ENCODE data around the gene DMBX1. TPM values are rescaled to one million over a fixed set of nuclear protein-coding genes. Genes with fewer than 3 reads are reported as not detected.

Gene DMBX1
- total and polyA plus RNA-seq, 9 of the 15 experiments (the other 6 are each of a cell fraction or from before 2014, with no cell fraction given): 0.25 to 4.3 (median 1.0) TPM

- TF ChIP-seq, protein P1, sequence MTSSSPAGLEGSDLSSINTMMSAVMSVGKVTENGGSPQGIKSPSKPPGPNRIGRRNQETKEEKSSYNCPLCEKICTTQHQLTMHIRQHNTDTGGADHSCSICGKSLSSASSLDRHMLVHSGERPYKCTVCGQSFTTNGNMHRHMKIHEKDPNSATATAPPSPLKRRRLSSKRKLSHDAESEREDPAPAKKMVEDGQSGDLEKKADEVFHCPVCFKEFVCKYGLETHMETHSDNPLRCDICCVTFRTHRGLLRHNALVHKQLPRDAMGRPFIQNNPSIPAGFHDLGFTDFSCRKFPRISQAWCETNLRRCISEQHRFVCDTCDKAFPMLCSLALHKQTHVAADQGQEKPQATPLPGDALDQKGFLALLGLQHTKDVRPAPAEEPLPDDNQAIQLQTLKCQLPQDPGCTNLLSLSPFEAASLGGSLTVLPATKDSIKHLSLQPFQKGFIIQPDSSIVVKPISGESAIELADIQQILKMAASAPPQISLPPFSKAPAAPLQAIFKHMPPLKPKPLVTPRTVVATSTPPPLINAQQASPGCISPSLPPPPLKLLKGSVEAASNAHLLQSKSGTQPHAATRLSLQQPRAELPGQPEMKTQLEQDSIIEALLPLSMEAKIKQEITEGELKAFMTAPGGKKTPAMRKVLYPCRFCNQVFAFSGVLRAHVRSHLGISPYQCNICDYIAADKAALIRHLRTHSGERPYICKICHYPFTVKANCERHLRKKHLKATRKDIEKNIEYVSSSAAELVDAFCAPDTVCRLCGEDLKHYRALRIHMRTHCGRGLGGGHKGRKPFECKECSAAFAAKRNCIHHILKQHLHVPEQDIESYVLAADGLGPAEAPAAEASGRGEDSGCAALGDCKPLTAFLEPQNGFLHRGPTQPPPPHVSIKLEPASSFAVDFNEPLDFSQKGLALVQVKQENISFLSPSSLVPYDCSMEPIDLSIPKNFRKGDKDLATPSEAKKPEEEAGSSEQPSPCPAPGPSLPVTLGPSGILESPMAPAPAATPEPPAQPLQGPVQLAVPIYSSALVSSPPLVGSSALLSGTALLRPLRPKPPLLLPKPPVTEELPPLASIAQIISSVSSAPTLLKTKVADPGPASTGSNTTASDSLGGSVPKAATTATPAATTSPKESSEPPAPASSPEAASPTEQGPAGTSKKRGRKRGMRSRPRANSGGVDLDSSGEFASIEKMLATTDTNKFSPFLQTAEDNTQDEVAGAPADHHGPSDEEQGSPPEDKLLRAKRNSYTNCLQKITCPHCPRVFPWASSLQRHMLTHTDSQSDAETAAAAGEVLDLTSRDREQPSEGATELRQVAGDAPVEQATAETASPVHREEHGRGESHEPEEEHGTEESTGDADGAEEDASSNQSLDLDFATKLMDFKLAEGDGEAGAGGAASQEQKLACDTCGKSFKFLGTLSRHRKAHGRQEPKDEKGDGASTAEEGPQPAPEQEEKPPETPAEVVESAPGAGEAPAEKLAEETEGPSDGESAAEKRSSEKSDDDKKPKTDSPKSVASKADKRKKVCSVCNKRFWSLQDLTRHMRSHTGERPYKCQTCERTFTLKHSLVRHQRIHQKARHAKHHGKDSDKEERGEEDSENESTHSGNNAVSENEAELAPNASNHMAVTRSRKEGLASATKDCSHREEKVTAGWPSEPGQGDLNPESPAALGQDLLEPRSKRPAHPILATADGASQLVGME (CRISPR knock-in tag; IDR thresholded peaks at IDR 0.05): no peak
- no peak for TF ChIP-seq ZNF121 (CRISPR knock-in tag; conservative IDR thresholded peaks at IDR 0.05)
- no peak for TF ChIP-seq ZNF696 (CRISPR knock-in tag; conservative IDR thresholded peaks at IDR 0.05)
- TF ChIP-seq HNRNPLL (IDR thresholded peaks at IDR 0.05; ENCODE audit: low read depth, low read length, poor library complexity, severe bottlenecking): no peak
- no peak for TF ChIP-seq RBFOX2 (IDR thresholded peaks at IDR 0.05; ENCODE audit: low read depth, low read length)
- no peak for TF ChIP-seq ATF1 (CRISPR knock-in tag; IDR thresholded peaks at IDR 0.05)
- peak; percentile 42; the same call in 1 of the 2 replicates for TF ChIP-seq ATF1 (tag; IDR thresholded peaks at IDR 0.05)
- no peak for TF ChIP-seq GTF2E2 (tag; IDR thresholded peaks at IDR 0.05)
- TF ChIP-seq CHD4 (IDR thresholded peaks at IDR 0.05; ENCODE audit: insufficient read depth, insufficient replicate concordance, low read depth, low read length, poor library complexity, severe bottlenecking): no peak
- TF ChIP-seq TRIM24 (IDR thresholded peaks at IDR 0.05): no peak; a peak in 1 of 4 replicates
- TF ChIP-seq KDM2B (CRISPR knock-in tag; IDR thresholded peaks at IDR 0.05): no peak
- 0 out of 2 replicates have a peak, but pooled peaks have one; percentile 43 for TF ChIP-seq CXXC5 (CRISPR knock-in tag; IDR thresholded peaks at IDR 0.05)
- TF ChIP-seq ZBTB8A (IDR thresholded peaks at IDR 0.05; ENCODE audit: partially characterized antibody): no peak
- TF ChIP-seq, protein P2, sequence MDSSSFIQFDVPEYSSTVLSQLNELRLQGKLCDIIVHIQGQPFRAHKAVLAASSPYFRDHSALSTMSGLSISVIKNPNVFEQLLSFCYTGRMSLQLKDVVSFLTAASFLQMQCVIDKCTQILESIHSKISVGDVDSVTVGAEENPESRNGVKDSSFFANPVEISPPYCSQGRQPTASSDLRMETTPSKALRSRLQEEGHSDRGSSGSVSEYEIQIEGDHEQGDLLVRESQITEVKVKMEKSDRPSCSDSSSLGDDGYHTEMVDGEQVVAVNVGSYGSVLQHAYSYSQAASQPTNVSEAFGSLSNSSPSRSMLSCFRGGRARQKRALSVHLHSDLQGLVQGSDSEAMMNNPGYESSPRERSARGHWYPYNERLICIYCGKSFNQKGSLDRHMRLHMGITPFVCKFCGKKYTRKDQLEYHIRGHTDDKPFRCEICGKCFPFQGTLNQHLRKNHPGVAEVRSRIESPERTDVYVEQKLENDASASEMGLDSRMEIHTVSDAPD (CRISPR knock-in tag; IDR thresholded peaks at IDR 0.05): no peak
- peak; percentile 65 for TF ChIP-seq HDAC2 (IDR thresholded peaks at IDR 0.05)
- peak; percentile 33 for TF ChIP-seq NR2C2 (CRISPR knock-in tag; IDR thresholded peaks at IDR 0.05)
- peak; percentile 85 for TF ChIP-seq NR2C2 (tag; IDR thresholded peaks at IDR 0.05)
- no peak for TF ChIP-seq XRCC3 (IDR thresholded peaks at IDR 0.05)
- TF ChIP-seq TCF7 (IDR thresholded peaks at IDR 0.05; ENCODE audit: borderline replicate concordance): no peak; the same call in 1 of the 2 replicates
- TF ChIP-seq L3MBTL2 (IDR thresholded peaks at IDR 0.05): peak; percentile 35; the same call in 1 of the 2 replicates
- TF ChIP-seq ZNF644 (tag; IDR thresholded peaks at IDR 0.05; ENCODE audit: low read depth): no peak
These were observed 38.0 kb downstream of the DMBX1 start (continued) for GRCh38 chr1:46527474-46528296.
